ENCODE results near the gene NFIA. TPM values are rescaled to one million over a fixed set of nuclear protein-coding genes. Genes with fewer than 3 reads are reported as not detected.

NFIA gene
- total RNA-seq, 4 donors from 2014 or later: 27.9 to 79.9 (median 36.7) TPM

GRCh38 chr1:61395146-61395800 is 312.9 kb downstream of the NFIA start:
- no peak overlapping the region for H3K27ac ChIP-seq
- intact Hi-C loops (cut with DNase I): no loop called here
- TF ChIP-seq CTCF (IDR thresholded peaks at IDR 0.05) (no peak), POLR2A (IDR thresholded peaks at IDR 0.05) (no peak)
- H3K9me3 ChIP-seq: no peaks in the 10 kb centered on the region
- H3K36me3 ChIP-seq: peaks cover 0 to 7% (median 0%) of the 10 kb centered on the region in 3 donors
- peaks cover 0 to 48% (median 8%) of the 10 kb centered on the region in 3 donors for H3K4me1 ChIP-seq
- DNase-seq: no peak
- 64 to 81% methylated on average over 6 of the region's 6 CpGs for WGBS, 2 donors
- no peaks in the 10 kb centered on the region for H3K27me3 ChIP-seq
- no peak overlapping the region for H3K4me3 ChIP-seq

DNA sequence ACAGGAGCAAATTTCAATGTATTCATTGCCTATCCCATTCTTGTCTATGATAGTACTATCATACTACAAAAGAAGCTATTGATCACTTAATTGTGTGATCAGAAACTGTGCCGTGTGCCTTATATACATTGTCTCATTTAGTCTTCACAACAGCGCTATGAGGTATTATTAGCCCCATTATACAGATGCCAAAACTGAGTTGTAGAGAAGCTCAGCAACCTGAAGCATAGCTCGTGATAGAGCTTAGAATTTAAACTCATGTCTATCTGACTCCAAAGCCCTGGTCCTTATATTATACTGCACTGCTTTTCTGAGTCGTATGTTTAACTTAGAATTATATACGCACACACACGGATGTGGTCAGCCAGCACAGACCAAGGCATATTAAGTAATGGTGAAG is 315.1 kb downstream of the NFIA start:
- intact Hi-C loops (cut with DNase I): no loop called here
- no peak for DNase-seq
- 89 to 90% methylated on average over 6 of the region's 6 CpGs for WGBS, 2 donors
- Histone ChIP-seq H3K27ac (peak overlapping the region in 3 of 4 donors; percentile 9 to 24 (median 16)), H3K4me1 (peaks cover 0 to 41% (median 7%) of the 10 kb centered on the region in 3 donors), H3K9me3 (no peaks in the 10 kb centered on the region), H3K27me3 (no peaks in the 10 kb centered on the region), H3K4me3 (no peak overlapping the region), H3K36me3 (no peaks in the 10 kb centered on the region)
- no peak for TF ChIP-seq CTCF (IDR thresholded peaks at IDR 0.05)
- TF ChIP-seq POLR2A (IDR thresholded peaks at IDR 0.05): no peak

- peaks cover 0 to 37% (median 3%) of the 10 kb centered on the region in 3 donors for H3K4me1 ChIP-seq
- DNase-seq: no peak
- TF ChIP-seq CTCF (IDR thresholded peaks at IDR 0.05): no peak
- no peak for TF ChIP-seq POLR2A (IDR thresholded peaks at IDR 0.05)
- H3K4me3 ChIP-seq: no peak overlapping the region
- H3K36me3 ChIP-seq: no peaks in the 10 kb centered on the region
- H3K27me3 ChIP-seq: no peaks in the 10 kb centered on the region
- no peaks in the 10 kb centered on the region for H3K9me3 ChIP-seq
- WGBS, 2 donors: 77 to 80% methylated on average over 3 of the region's 3 CpGs
- peak overlapping the region in 2 of 4 donors; percentile 16 to 24 for H3K27ac ChIP-seq
- intact Hi-C loops (cut with DNase I): no loop called here
Measured at GRCh38 chr1:61397935-61398334, 315.6 kb downstream of the NFIA start.

DNA sequence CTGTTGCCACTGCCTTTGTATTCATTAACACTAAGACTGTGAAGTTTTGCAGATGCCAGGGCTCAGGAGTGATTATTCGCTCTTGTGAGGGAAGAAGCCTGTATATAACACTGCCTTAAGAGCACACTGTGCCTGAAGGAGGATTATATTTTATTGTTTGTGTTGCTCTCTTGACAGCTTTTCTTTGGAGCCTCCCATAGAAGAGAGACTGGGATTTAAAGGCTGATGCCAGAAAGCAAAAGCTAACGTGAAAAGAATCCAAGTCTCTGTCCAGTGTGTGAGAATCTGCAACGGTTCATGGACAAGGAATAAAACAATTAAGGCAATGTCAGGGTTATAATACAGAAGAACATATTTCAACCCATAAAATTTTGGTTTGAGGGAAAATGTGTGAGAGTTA is 316.8 kb downstream of the NFIA start:
- H3K9me3 ChIP-seq: no peaks in the 10 kb centered on the region
- H3K27me3 ChIP-seq: no peaks in the 10 kb centered on the region
- peak overlapping the region in 3 of 4 donors; percentile 7 to 51 (median 24) for H3K27ac ChIP-seq
- 22 to 35% methylated on average over 3 of the region's 3 CpGs for WGBS, 2 donors
- no peak overlapping the region for H3K4me3 ChIP-seq
- intact Hi-C loops (cut with DNase I): no loop called here
- TF ChIP-seq CTCF (IDR thresholded peaks at IDR 0.05): no peak
- no peak for DNase-seq
- H3K4me1 ChIP-seq: peaks cover 4 to 45% (median 7%) of the 10 kb centered on the region in 3 donors
- no peaks in the 10 kb centered on the region for H3K36me3 ChIP-seq

- H3K36me3 ChIP-seq: peaks cover 0 to 4% (median 0%) of the 10 kb centered on the region in 3 donors
- H3K9me3 ChIP-seq: no peaks in the 10 kb centered on the region
- 52 to 63% methylated on average over 5 of the region's 5 CpGs for WGBS, 2 donors
- H3K4me3 ChIP-seq: no peak overlapping the region
- peak overlapping the region in 2 of 4 donors; percentile 24 to 51 for H3K27ac ChIP-seq
- TF ChIP-seq POLR2A (IDR thresholded peaks at IDR 0.05) (no peak), CTCF (IDR thresholded peaks at IDR 0.05) (no peak)
- peaks cover 6 to 55% (median 7%) of the 10 kb centered on the region in 3 donors for H3K4me1 ChIP-seq
- no peak for DNase-seq
- H3K27me3 ChIP-seq: no peaks in the 10 kb centered on the region
- intact Hi-C loops (cut with DNase I): no loop called here
Measured at GRCh38 chr1:61400131-61400770, 317.9 kb downstream of the NFIA start.

Measured in esophagus squamous epithelium (tissue), 5 donors.